Measurements from ENCODE around the gene SALL4.

GRCh38 chr20:51768759-51769517 is 33.4 kb downstream of the SALL4 start:
- TF ChIP-seq, protein P1, sequence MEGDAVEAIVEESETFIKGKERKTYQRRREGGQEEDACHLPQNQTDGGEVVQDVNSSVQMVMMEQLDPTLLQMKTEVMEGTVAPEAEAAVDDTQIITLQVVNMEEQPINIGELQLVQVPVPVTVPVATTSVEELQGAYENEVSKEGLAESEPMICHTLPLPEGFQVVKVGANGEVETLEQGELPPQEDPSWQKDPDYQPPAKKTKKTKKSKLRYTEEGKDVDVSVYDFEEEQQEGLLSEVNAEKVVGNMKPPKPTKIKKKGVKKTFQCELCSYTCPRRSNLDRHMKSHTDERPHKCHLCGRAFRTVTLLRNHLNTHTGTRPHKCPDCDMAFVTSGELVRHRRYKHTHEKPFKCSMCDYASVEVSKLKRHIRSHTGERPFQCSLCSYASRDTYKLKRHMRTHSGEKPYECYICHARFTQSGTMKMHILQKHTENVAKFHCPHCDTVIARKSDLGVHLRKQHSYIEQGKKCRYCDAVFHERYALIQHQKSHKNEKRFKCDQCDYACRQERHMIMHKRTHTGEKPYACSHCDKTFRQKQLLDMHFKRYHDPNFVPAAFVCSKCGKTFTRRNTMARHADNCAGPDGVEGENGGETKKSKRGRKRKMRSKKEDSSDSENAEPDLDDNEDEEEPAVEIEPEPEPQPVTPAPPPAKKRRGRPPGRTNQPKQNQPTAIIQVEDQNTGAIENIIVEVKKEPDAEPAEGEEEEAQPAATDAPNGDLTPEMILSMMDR (IDR thresholded peaks at IDR 0.05; ENCODE audit: insufficient read depth, low read length): no peak
- no peak for TF ChIP-seq REST (IDR thresholded peaks at IDR 0.05; ENCODE audit: insufficient replicate concordance, low read depth)

Data from HL-60 (cell line).